HL-60 (cell line): ENCODE results near the gene ALDH3A1.

ENCODE experiments used
- GABPA ChIP-seq: IDR thresholded peaks from 2 replicates; pipeline ENCODE4 v1.6.1; 2012; ENCODE audit warnings: low read depth
- POLR2AphosphoS5 ChIP-seq: IDR thresholded peaks from 2 replicates; pipeline ENCODE4 v1.6.1; 2012; ENCODE audit warnings: low read depth
- SPI1 ChIP-seq: IDR thresholded peaks from 2 replicates; pipeline ENCODE4 v1.6.1; 2012; ENCODE audit warnings: low read depth, mild to moderate bottlenecking, borderline replicate concordance
- TF ChIP-seq, protein P1 (sequence below): IDR thresholded peaks from one replicate; pipeline ENCODE4 v1.5.1; 2011; ENCODE audit warnings: low read length, control low read depth, inconsistent platforms; ENCODE audit not compliant: insufficient read depth

DNA sequence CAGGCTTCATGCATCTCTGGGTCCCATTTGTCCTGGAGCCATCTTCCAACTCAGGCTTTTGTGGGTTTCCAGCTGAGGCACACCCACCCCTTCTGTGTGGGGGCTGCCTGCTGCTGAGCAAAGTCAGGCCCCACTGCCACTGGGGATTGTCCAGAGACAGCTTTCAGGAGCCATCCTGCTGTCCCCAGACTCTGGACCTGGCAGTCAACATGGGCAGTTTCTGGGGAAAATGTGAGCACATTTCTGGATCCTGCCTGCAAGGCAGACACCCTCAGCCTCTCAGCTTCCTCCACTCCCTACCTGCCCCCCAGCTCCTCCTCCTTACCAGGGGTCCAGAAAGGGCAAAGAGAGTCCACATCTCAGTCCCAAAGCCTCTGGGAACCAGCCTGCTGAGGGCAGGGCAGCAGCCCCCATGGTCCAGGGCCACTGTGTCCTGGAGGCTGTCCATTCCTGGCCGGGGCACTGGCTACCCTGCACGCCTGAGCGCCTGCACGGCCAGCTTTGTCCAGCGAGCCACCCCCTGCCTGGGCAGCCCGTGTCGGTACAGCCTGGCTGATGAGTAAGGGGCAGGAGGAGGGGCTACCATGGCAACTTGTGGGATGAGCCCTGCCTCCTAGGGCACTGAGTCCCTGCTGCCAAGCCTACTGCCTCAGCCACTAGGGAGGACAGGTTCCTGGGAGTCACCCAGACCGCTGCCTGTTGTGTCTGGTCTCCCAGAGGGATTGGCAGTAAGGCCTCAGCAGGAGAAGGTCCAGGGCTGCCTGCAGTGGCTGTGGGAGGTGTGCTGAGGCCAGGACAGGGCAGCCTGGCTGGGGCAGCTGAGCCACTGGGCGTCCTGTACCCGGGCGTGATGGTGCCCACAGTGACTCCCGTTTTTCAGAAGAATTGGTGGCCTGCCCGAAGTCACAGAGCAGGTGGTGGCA, 31.7 kb downstream of the ALDH3A1 start, which contains the start of gene SLC47A2:
- TF ChIP-seq, protein P1, sequence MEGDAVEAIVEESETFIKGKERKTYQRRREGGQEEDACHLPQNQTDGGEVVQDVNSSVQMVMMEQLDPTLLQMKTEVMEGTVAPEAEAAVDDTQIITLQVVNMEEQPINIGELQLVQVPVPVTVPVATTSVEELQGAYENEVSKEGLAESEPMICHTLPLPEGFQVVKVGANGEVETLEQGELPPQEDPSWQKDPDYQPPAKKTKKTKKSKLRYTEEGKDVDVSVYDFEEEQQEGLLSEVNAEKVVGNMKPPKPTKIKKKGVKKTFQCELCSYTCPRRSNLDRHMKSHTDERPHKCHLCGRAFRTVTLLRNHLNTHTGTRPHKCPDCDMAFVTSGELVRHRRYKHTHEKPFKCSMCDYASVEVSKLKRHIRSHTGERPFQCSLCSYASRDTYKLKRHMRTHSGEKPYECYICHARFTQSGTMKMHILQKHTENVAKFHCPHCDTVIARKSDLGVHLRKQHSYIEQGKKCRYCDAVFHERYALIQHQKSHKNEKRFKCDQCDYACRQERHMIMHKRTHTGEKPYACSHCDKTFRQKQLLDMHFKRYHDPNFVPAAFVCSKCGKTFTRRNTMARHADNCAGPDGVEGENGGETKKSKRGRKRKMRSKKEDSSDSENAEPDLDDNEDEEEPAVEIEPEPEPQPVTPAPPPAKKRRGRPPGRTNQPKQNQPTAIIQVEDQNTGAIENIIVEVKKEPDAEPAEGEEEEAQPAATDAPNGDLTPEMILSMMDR: no peak
- TF ChIP-seq POLR2AphosphoS5 (no peak), SPI1 (no peak), GABPA (no peak)
